Measurements from ENCODE around the gene ZNF804B.

The ZNF804B gene

DNA sequence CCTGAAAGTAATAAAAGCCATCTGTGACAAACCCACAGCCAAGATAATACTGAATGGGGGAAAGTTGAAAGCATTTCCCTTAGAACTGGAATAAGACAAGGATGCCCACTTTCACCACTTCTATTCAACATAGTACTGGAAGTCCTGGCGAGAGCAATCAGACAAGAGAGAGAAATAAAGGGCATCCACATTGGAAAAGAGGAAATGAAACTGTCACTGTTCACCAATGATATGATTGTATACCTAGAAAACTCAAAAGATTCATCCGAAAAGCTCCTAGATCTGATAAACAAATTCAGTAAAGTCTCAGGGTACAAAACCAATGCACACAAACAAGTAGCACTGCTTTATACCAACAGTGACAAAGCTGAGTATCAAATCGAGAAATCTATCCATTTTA lies 617.7 kb downstream of the ZNF804B start:
- FAIRE-seq (no peak), DNase-seq (ENCODE audit: insufficient read length, low spot score) (no peak)
- no peak for TF ChIP-seq POLR2A (IDR thresholded peaks at IDR 0.05; ENCODE audit: low read depth, low read length)

GRCh38 chr7:89385411-89385810 lies 625.9 kb downstream of the ZNF804B start:
- FAIRE-seq (no peak), DNase-seq (ENCODE audit: insufficient read length, low spot score) (no peak)
- TF ChIP-seq POLR2A (IDR thresholded peaks at IDR 0.05; ENCODE audit: low read depth, low read length), result no peak

Measured in H54 (cell line).